ENCODE data around the gene NAT16.
A peak's percentile ranks its signal among the peaks of the same experiment; 100 is the strongest.
"Not testable (repeated sequence)": the region's sequence is repeated elsewhere in the genome, so short reads cannot be mapped to it uniquely, and the experiment has no call there.

NAT16 gene

GRCh38 chr7:101125989-101126650 is 54.0 kb downstream of the NAT16 start:
- DNase-seq, result peak; percentile 19

- no peak for DNase-seq
These were observed 55.6 kb downstream of the NAT16 start for GRCh38 chr7:101124376-101125056.

- DNase-seq, result no peak
These were observed 56.4 kb downstream of the NAT16 start for GRCh38 chr7:101123703-101124068.

- no peak for DNase-seq
These were observed 57.0 kb downstream of the NAT16 start for GRCh38 chr7:101122933-101123702.

GRCh38 chr7:101121991-101122932 is 57.8 kb downstream of the NAT16 start:
- no peak for DNase-seq

GRCh38 chr7:101121631-101121990 is 58.5 kb downstream of the NAT16 start:
- not testable (repeated sequence) for DNase-seq

Measured in CD4-positive, alpha-beta T cell treated with Interleukin-12 subunit alpha and Interleukin-12 subunit beta, for 1 hour (primary cell).